Measurements from ENCODE around the gene PCDH20.

GRCh38 chr13:61414686-61415057 is 977 bp downstream of the PCDH20 start:
- no peak for TF ChIP-seq EZH2 (conservative IDR thresholded peaks at IDR 0.05; ENCODE audit: low read depth, low read length)
- no peak for TF ChIP-seq KMT2B (CRISPR knock-in tag; IDR thresholded peaks at IDR 0.05)
- TF ChIP-seq MYC (CRISPR knock-in tag; IDR thresholded peaks at IDR 0.05; ENCODE audit: borderline replicate concordance) = no peak
- no peak for TF ChIP-seq POLR2AphosphoS5 (IDR thresholded peaks at IDR 0.05; ENCODE audit: low read depth, low read length)
- TF ChIP-seq NR3C1 (CRISPR knock-in tag; IDR thresholded peaks at IDR 0.05) = no peak
- no peak for TF ChIP-seq RELA (CRISPR knock-in tag; IDR thresholded peaks at IDR 0.05)
- TF ChIP-seq SMARCC2 (IDR thresholded peaks at IDR 0.05) = no peak
- no peak for TF ChIP-seq KDM5A (IDR thresholded peaks at IDR 0.05; ENCODE audit: borderline replicate concordance, low read length)
